ENCODE data around the gene KRTAP10-10. TPM values are rescaled to one million over a fixed set of nuclear protein-coding genes. Genes with fewer than 3 reads are reported as not detected.
"Not testable (repeated sequence)": the region's sequence is repeated elsewhere in the genome, so short reads cannot be mapped to it uniquely, and the experiment has no call there.

Gene KRTAP10-10
- total RNA-seq, 4 donors from 2014 or later, result not detected

DNA sequence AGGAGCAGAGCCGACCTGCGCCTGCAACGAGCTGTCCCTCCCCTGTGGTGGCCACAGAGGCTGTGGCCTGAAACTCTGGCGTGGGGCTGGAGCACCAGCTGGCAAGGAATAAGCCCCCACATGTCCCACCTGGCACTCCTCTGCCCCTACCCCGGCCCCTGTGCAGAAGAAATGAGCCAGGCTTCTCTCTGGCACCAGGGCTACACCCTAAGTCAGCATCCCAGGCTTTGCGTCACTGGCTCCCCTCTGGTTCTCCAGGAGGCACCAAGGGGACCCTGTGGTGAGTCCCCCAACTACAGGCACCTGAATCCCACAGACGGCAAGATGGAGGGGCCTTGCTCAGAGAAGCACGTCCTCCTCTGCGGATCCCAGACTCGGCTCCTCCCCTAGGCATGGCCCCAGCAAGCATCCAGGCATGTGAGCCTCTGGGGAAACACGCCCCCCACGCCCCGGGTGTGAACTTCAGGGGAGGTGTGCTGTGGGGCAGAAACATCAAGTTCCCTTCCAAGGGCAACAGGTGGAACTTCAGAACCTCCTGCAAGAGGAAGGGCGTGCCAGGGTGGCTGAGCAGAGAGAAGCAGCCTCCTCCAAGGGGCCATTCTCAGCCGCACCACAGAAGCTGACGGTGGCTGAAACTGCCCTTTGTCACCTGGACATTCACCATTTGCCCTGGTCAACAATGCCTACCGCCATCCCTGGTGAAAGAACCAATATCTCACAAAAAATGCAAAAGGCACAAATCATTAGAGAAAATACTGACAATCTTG, 33.9 kb upstream of the KRTAP10-10 start:
- Histone ChIP-seq H3K27me3 (no peaks in the 10 kb centered on the region), H3K4me3 (no peak overlapping the region), H3K4me1 (no peaks in the 10 kb centered on the region)

DNA sequence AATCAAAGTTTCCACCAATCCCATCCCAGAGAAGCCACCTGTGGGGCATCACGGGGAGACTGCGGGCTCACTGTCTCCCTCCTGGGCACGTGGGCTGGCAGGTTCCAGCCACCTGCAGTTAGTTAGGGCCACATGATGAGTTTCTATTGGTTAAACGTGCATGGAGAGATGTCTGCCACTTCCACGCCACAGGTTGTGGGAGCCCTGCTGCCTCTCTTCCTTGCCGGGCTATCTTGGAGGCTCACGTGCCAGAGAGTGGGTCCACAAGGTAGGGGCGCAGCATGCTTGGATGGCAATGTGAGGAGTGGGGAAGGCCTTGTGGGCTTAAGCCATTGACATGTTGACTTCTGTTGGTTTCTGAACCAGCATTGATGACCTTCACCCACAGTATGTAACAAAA, 33.2 kb upstream of the KRTAP10-10 start:
- H3K9me3 ChIP-seq, result peaks cover 0 to 4% (median 0%) of the 10 kb centered on the region in 4 donors
- no peaks in the 10 kb centered on the region for H3K36me3 ChIP-seq
- H3K27me3 ChIP-seq, result no peaks in the 10 kb centered on the region
- DNase-seq, result no peak
- TF ChIP-seq, protein P1, sequence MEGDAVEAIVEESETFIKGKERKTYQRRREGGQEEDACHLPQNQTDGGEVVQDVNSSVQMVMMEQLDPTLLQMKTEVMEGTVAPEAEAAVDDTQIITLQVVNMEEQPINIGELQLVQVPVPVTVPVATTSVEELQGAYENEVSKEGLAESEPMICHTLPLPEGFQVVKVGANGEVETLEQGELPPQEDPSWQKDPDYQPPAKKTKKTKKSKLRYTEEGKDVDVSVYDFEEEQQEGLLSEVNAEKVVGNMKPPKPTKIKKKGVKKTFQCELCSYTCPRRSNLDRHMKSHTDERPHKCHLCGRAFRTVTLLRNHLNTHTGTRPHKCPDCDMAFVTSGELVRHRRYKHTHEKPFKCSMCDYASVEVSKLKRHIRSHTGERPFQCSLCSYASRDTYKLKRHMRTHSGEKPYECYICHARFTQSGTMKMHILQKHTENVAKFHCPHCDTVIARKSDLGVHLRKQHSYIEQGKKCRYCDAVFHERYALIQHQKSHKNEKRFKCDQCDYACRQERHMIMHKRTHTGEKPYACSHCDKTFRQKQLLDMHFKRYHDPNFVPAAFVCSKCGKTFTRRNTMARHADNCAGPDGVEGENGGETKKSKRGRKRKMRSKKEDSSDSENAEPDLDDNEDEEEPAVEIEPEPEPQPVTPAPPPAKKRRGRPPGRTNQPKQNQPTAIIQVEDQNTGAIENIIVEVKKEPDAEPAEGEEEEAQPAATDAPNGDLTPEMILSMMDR (IDR thresholded peaks at IDR 0.05), result no peak
- TF ChIP-seq POLR2A (IDR thresholded peaks at IDR 0.05), result no peak
- H3K4me3 ChIP-seq, result no peak overlapping the region
- no peak overlapping the region for H3K27ac ChIP-seq
- no peaks in the 10 kb centered on the region for H3K4me1 ChIP-seq

More for the DNA sequence above, 33.9 kb upstream of the KRTAP10-10 start:
- no peaks in the 10 kb centered on the region for H3K36me3 ChIP-seq
- TF ChIP-seq, protein P1 (IDR thresholded peaks at IDR 0.05), result no peak
- no peak for TF ChIP-seq POLR2A (IDR thresholded peaks at IDR 0.05)
- DNase-seq, result no peak
- H3K27ac ChIP-seq, result no peak overlapping the region
- H3K9me3 ChIP-seq, result peaks cover 0 to 4% (median 0%) of the 10 kb centered on the region in 4 donors

DNA sequence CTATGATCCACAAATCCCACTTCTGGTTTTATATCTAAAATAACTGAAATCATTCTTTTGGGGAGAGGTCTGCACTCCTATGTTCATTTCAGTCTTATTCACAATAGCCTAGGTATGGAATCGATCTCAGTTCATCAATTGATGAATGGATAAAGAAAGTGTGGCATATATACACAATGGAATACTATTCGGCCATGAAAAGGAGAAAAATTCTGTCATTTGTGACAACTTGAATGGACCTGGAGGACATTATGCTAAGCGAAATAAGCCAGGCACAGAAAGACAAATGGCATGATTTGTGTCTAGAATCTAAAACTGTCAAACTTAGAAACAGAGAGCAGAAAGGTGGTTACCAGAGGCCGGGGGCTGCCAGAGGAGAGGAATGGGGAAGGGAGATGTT, 30.7 kb upstream of the KRTAP10-10 start:
- Histone ChIP-seq H3K9me3 (peaks cover 0 to 12% (median 0%) of the 10 kb centered on the region in 4 donors), H3K4me1 (no peaks in the 10 kb centered on the region), H3K27ac (no peak overlapping the region), H3K36me3 (no peaks in the 10 kb centered on the region), H3K27me3 (no peaks in the 10 kb centered on the region), H3K4me3 (no peak overlapping the region)
- TF ChIP-seq, protein P1 (IDR thresholded peaks at IDR 0.05), result no peak
- no peak for TF ChIP-seq POLR2A (IDR thresholded peaks at IDR 0.05)
- no peak for DNase-seq

DNA sequence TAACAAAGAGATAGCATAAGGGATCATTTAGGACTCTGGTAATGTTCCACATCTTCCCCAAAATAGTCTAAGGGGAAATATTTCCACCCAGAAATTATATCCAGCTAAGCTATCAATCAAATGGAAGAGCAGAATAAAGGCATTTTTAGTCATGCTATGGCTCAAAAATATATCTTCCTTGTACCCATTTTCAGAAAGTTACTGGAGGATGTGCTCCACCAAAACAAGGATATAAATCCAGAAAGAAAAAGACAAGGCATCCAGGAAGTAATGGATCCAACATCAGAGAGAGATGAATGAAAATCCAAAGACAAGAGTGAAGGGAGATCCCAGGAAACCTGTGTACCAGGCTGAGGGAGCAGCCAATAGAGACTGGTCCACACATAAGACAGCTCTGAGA, 28.0 kb upstream of the KRTAP10-10 start:
- Histone ChIP-seq H3K36me3 (no peaks in the 10 kb centered on the region), H3K9me3 (peaks cover 0 to 16% (median 0%) of the 10 kb centered on the region in 4 donors), H3K4me1 (no peaks in the 10 kb centered on the region), H3K27ac (no peak overlapping the region), H3K27me3 (no peaks in the 10 kb centered on the region), H3K4me3 (no peak overlapping the region)
- TF ChIP-seq, protein P1 (IDR thresholded peaks at IDR 0.05), result no peak
- no peak for TF ChIP-seq POLR2A (IDR thresholded peaks at IDR 0.05)
- no peak for DNase-seq

DNA sequence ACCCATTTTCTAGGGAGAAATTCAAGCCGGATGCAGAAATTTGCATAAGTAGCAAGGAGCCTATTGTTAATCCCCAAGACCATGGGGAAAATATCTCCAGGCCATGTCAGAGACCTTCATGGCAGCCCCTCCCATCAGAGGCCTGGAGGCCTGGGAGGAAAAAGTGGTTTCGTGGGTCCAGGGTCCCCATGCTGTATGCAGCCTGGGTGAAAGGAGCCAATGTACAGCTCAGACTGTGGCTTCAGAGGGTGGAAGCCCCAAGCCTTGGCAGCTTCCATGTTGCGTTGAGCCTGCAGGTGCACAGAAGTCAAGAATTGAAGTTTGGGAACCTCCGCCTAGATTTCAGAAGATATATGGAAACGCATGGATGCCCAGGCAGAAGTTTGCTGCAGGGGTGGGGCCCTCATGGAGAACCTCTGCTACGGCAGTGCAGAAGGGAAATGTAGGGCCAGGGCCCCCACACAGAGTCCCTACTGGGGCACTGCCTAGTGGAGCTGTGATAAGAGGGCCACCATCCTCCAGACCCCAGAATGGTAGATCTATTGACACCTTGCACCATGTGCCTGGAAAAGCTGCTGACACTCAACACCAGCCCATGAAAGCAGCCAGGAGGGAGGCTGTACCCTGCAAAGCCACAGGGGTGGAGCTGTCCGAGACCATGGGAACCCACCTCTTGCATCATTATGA, 26.9 kb upstream of the KRTAP10-10 start:
- not testable (repeated sequence) for DNase-seq

DNA sequence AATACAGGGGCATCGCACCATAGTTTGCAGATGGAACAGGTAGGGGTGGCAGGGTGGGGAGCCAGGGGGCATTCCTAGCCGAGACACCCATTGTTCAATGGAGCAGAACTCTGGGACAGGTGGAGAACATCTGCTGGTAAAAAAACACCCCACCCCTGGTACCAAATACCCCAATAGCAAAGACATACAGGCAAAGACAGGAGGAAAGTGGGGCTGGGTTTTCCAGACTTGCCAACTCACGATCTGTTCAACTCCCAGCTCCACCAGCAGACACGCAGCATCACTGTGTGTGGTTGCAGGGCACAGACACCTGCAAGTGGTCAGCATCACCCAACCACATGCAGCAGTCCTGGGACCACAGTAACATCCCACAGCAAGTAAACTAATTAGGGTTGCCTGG, 25.6 kb upstream of the KRTAP10-10 start:
- H3K9me3 ChIP-seq, result peaks cover 0 to 16% (median 0%) of the 10 kb centered on the region in 4 donors
- no peaks in the 10 kb centered on the region for H3K4me1 ChIP-seq
- H3K4me3 ChIP-seq, result no peak overlapping the region
- no peak for DNase-seq
- no peak overlapping the region for H3K27ac ChIP-seq
- no peaks in the 10 kb centered on the region for H3K36me3 ChIP-seq
- no peaks in the 10 kb centered on the region for H3K27me3 ChIP-seq
- TF ChIP-seq POLR2A (IDR thresholded peaks at IDR 0.05), result no peak
- TF ChIP-seq, protein P1 (IDR thresholded peaks at IDR 0.05), result no peak

More for the DNA sequence above, 26.9 kb upstream of the KRTAP10-10 start:
- not testable (repeated sequence) for H3K4me1 ChIP-seq, H3K27ac ChIP-seq, H3K36me3 ChIP-seq, H3K27me3 ChIP-seq, H3K4me3 ChIP-seq
- H3K9me3 ChIP-seq, result peaks cover 0 to 16% (median 0%) of the 10 kb centered on the region in 4 donors
